ENCODE measurements around the gene SS18L1. TPM values are rescaled to one million over a fixed set of nuclear protein-coding genes. Genes with fewer than 3 reads are reported as not detected.

The SS18L1 gene
- polyA plus RNA-seq, 1 of the 3 experiments (the other 2 are of a cell fraction): 10.7 TPM

DNA sequence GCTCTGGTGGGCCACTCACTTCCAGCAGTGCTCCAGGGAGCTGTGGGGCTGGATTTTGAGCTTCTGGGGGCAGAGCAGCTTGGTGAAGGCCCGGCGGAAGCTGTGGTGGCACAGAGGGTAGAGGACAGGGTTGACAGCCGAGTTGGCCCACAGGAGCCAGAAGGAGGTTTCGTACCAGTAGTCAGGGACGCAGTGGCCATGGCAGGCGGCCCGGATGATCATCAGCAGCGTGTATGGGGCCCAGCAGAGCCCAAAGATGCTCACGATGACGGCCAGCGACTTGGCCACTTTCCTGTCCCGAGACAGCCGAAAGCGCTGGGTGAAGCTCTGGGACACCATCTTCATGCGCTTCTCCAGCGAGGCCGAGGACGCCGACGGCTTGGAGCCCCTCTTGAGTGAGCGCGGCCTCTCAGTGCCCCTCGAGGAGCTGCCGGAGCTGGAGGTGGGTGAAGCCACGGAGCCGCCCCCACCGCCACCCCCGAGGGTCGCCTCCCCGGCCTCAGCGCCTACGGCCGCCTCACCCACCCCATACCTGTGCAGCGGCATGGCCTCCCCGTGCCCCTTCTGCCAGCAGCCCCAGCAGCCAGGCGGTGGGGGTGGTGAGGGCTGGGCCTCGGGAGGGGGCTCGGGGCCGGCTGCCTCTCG is 72.5 kb downstream of the SS18L1 start:
- POLR2A ChIA-PET: no interaction called here
- no peak for TF ChIP-seq RFX5 (IDR thresholded peaks at IDR 0.05; ENCODE audit: low read length)
- no peak for TF ChIP-seq POLR2AphosphoS5 (IDR thresholded peaks at IDR 0.05; ENCODE audit: low read depth, low read length)
- TF ChIP-seq NFIC (IDR thresholded peaks at IDR 0.05; ENCODE audit: borderline replicate concordance): no peak
- TF ChIP-seq FOXJ3 (CRISPR knock-in tag; IDR thresholded peaks at IDR 0.05): no peak
- TF ChIP-seq EZH2phosphoT487 (IDR thresholded peaks at IDR 0.05; ENCODE audit: borderline replicate concordance, low read depth): no peak
- Histone ChIP-seq H3K9ac (no peak overlapping the region), H2AFZ (ENCODE audit: low read depth) (no peak overlapping the region), H3K9me2 (no peaks in the 10 kb centered on the region), H3F3A (replicated peaks; ENCODE audit: insufficient read depth) (no peaks in the 10 kb centered on the region), H3K27ac (ENCODE audit: low read depth in 2 of 2, low read length in 1 of 2) (no peak overlapping the region), H3K79me2 (ENCODE audit: insufficient read depth) (no peaks in the 10 kb centered on the region), H3K4me1 (ENCODE audit: control insufficient read depth in 1 of 2, insufficient read depth in 2 of 2, low read depth in 1 of 2, low read length in 1 of 2) (peaks cover 0 to 15% of the 10 kb centered on the region in 2 experiments; a peak in 1 of 4 replicates), H3K9me3 (no peaks in the 10 kb centered on the region), H3K36me3 (replicated peaks in 1 of 2; ENCODE audit: control insufficient read depth in 1 of 2, insufficient read depth in 2 of 2, low read length in 1 of 2) (no peaks in the 10 kb centered on the region), H3K4me2 (no peak overlapping the region), H4K20me1 (ENCODE audit: insufficient read depth) (0 out of 2 replicates have a peak, but pooled peaks cover 7% of the 10 kb centered on the region), H3K4me3 (ENCODE audit: low read depth in 2 of 2, low read length in 1 of 2) (no peak overlapping the region), H3K27me3 (ENCODE audit: insufficient read depth) (peaks cover 27% of the 10 kb centered on the region)
- 63% methylated on average over 12 of the region's 40 CpGs for WGBS (ENCODE audit: low lambda C conversion rate)
- DNase-seq: no peak
- CTCF ChIA-PET: interaction anchor here (1.7 kb wide), 1 partner anchor 15 kb away, joined by 3 read pairs; no protein-coding TSS in a partner anchor

DNA sequence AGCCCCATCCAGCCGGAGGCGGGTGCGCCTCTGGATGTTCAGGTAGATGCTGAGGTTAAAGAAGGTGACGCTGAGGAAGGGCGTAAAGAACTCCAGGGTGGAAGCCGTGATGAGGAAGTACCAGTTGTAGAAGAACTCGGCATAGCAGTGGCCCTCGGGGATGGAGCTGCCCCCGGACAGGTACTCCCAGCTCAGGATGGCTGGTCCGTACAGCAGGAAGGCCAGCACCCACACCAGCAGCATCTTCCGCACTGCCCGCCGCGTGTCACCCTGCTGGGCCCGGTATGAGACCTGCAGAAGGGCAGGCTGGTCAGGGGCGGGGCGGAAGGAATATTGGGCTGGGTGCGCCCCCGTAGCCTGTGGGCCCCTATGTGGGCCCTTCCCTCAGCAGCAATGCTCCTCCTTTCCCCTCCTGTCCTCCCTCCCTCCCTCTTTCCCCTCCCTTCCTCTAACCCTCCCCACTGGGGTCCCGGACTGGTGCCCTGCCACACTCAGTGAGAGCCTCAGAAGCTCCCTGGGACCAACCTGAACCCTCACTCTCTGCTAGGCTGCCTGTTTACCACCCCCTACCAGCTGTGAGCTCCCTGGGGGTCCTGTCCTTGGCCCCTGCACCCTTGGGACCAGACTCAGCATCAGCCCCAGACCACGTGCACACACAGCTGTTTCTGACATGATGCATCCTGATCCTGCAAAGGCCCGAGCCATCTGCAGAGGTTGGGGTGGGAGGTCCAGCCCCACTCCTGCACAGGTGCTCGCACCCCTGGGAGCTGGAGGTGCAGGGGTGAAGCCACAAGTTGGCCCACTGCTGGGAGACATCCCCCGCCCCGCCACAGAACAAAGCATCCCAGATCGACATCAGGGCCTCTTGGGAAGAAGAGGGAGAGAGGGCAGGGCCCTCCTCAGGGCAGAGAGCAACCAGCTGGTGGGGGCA is 73.3 kb downstream of the SS18L1 start:
- no peak overlapping the region for H3K9ac ChIP-seq
- no peak for TF ChIP-seq SMC3 (IDR thresholded peaks at IDR 0.05; ENCODE audit: low read depth, low read length)
- TF ChIP-seq GABPA (IDR thresholded peaks at IDR 0.05; ENCODE audit: low read depth): no peak
- TF ChIP-seq MXI1 (IDR thresholded peaks at IDR 0.05; ENCODE audit: low read depth, low read length): no peak
- TF ChIP-seq TCF12 (IDR thresholded peaks at IDR 0.05): no peak
- no peak for TF ChIP-seq CTCF (IDR thresholded peaks at IDR 0.05)
- no peak for TF ChIP-seq REST (IDR thresholded peaks at IDR 0.05; ENCODE audit: low read depth, low read length)
- TF ChIP-seq, protein P1, sequence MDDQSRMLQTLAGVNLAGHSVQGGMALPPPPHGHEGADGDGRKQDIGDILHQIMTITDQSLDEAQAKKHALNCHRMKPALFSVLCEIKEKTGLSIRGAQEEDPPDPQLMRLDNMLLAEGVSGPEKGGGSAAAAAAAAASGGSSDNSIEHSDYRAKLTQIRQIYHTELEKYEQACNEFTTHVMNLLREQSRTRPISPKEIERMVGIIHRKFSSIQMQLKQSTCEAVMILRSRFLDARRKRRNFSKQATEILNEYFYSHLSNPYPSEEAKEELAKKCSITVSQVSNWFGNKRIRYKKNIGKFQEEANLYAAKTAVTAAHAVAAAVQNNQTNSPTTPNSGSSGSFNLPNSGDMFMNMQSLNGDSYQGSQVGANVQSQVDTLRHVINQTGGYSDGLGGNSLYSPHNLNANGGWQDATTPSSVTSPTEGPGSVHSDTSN (IDR thresholded peaks at IDR 0.05): no peak
- TF ChIP-seq EP300 (IDR thresholded peaks at IDR 0.05; ENCODE audit: borderline replicate concordance in 1 of 2, low read depth in 1 of 2, low read length in 1 of 2): no peak
- peaks cover 34% of the 10 kb centered on the region for H3K27me3 ChIP-seq (ENCODE audit: insufficient read depth)
- H3K27ac ChIP-seq (ENCODE audit: low read depth in 2 of 2, low read length in 1 of 2): no peak overlapping the region
- H3K79me2 ChIP-seq (ENCODE audit: insufficient read depth): no peaks in the 10 kb centered on the region
- H3K4me3 ChIP-seq (ENCODE audit: low read depth in 2 of 2, low read length in 1 of 2): no peak overlapping the region
- no peak for DNase-seq
- H3K4me2 ChIP-seq: no peak overlapping the region
- CTCF ChIA-PET: interaction anchor here (1.7 kb wide), 1 partner anchor 16 kb away, joined by 3 read pairs; no protein-coding TSS in a partner anchor
- no peaks in the 10 kb centered on the region for H3K9me3 ChIP-seq
- POLR2A ChIA-PET: no interaction called here
- 0 out of 2 replicates have a peak, but pooled peaks cover 8% of the 10 kb centered on the region for H4K20me1 ChIP-seq (ENCODE audit: insufficient read depth)
- 75% methylated on average over 20 of the region's 26 CpGs for WGBS (ENCODE audit: low lambda C conversion rate)
- H3K9me2 ChIP-seq: no peaks in the 10 kb centered on the region
- no peaks in the 10 kb centered on the region for H3F3A ChIP-seq (replicated peaks; ENCODE audit: insufficient read depth)
- peaks cover 0 to 16% of the 10 kb centered on the region in 2 experiments; a peak in 1 of 4 replicates for H3K4me1 ChIP-seq (ENCODE audit: control insufficient read depth in 1 of 2, insufficient read depth in 2 of 2, low read depth in 1 of 2, low read length in 1 of 2)
- no peaks in the 10 kb centered on the region for H3K36me3 ChIP-seq (replicated peaks in 1 of 2; ENCODE audit: control insufficient read depth in 1 of 2, insufficient read depth in 2 of 2, low read length in 1 of 2)
- H2AFZ ChIP-seq (ENCODE audit: low read depth): no peak overlapping the region

Data from SK-N-SH (cell line).